BE2C (cell line): ENCODE measurements around the gene JPH3.
"Not testable (repeated sequence)": the region's sequence is repeated elsewhere in the genome, so short reads cannot be mapped to it uniquely, and the experiment has no call there.

Experiments
- DNase-seq: peaks from one replicate; pipeline ENCODE4 v3.0.0-alpha.2; 2020
- H3K27me3 ChIP-seq: fragments of 250-450 bp; sonication (Bioruptor Pico); 2 replicates; pipeline ENCODE4 v1.5.1; 2020; ENCODE audit warnings: mild to moderate bottlenecking
- H3K36me3 ChIP-seq: fragments of 250-450 bp; sonication (Bioruptor Pico); 2 replicates; pipeline ENCODE4 v1.5.1; 2020; ENCODE audit warnings: mild to moderate bottlenecking
- H3K4me1 ChIP-seq: fragments of 250-450 bp; sonication (Bioruptor Pico); 2 replicates; pipeline ENCODE4 v1.5.1; 2020
- H3K4me3 ChIP-seq: 2 replicates; pipeline ENCODE4 v1.5.1; 2011; ENCODE audit warnings: low read depth, low read length
- H3K9me3 ChIP-seq: fragments of 250-450 bp; sonication (Bioruptor Pico); 2 replicates; pipeline ENCODE4 v1.5.1; 2020
- TF ChIP-seq, protein P1 (sequence below): IDR thresholded peaks from 2 replicates; pipeline ENCODE4 v1.5.1; 2012; ENCODE audit warnings: mild to moderate bottlenecking, low read depth, low read length

JPH3 gene

DNA sequence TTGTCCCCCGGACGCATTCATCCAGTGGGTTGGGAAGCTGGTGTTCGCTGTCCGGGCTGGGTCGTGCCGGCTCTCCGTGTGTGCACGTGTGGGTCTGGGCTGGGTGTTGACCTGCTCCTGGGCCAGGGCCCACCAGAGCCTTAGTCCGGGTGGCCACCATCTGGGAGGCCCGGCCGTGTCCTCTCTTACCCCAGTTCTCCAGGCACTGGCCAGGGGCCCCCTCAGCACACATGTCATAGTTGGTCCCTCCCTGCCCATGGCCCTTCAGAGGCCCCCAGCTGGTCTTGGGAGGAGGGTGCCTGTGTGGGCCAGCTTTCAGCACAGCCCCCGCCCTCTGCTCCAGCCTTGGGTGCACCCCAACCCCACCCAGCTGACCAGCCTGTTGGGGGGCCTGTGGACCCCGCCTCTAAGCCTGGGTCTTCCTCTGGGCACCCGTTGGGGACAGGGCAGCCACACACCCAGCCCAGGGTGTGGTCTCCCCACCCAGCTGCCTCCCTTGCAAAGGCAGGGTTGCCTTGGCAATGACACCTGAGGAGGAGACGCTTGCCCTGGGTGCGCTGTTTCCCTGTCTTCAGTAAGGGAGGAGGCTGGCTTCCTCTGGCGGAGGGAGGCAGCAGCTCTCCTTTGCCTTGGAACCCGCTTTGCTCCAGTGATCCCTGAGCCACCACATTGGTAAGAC, 77.4 kb downstream of the JPH3 start:
- TF ChIP-seq, protein P1, sequence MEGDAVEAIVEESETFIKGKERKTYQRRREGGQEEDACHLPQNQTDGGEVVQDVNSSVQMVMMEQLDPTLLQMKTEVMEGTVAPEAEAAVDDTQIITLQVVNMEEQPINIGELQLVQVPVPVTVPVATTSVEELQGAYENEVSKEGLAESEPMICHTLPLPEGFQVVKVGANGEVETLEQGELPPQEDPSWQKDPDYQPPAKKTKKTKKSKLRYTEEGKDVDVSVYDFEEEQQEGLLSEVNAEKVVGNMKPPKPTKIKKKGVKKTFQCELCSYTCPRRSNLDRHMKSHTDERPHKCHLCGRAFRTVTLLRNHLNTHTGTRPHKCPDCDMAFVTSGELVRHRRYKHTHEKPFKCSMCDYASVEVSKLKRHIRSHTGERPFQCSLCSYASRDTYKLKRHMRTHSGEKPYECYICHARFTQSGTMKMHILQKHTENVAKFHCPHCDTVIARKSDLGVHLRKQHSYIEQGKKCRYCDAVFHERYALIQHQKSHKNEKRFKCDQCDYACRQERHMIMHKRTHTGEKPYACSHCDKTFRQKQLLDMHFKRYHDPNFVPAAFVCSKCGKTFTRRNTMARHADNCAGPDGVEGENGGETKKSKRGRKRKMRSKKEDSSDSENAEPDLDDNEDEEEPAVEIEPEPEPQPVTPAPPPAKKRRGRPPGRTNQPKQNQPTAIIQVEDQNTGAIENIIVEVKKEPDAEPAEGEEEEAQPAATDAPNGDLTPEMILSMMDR: no peak
- H3K27me3 ChIP-seq: no peaks in the 10 kb centered on the region
- H3K36me3 ChIP-seq: no peaks in the 10 kb centered on the region
- H3K9me3 ChIP-seq: no peaks in the 10 kb centered on the region
- DNase-seq: no peak
- H3K4me1 ChIP-seq: no peaks in the 10 kb centered on the region
- no peak overlapping the region for H3K4me3 ChIP-seq

DNA sequence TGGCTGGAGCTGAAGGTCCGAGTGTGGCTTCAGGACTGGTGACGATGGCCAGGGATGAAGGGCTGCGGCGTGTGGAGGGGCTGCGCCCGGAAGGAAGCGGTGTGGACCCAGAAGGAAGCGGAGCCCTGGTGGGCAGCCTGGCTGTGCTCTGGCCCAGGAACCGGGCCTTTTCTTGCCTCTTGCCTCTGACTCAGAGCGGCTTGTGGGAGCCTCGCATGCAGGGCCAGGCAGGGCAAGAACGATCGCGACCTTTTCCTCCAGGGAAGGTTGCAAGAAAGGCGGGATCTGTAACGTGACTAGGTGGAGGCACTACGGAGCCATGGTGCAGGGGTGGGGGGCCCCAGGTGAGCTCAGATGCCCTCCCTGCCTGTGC, 78.0 kb downstream of the JPH3 start:
- Histone ChIP-seq H3K4me1 (no peaks in the 10 kb centered on the region), H3K9me3 (no peaks in the 10 kb centered on the region), H3K4me3 (no peak overlapping the region), H3K36me3 (no peaks in the 10 kb centered on the region), H3K27me3 (no peaks in the 10 kb centered on the region)
- TF ChIP-seq, protein P1: no peak
- no peak for DNase-seq

DNA sequence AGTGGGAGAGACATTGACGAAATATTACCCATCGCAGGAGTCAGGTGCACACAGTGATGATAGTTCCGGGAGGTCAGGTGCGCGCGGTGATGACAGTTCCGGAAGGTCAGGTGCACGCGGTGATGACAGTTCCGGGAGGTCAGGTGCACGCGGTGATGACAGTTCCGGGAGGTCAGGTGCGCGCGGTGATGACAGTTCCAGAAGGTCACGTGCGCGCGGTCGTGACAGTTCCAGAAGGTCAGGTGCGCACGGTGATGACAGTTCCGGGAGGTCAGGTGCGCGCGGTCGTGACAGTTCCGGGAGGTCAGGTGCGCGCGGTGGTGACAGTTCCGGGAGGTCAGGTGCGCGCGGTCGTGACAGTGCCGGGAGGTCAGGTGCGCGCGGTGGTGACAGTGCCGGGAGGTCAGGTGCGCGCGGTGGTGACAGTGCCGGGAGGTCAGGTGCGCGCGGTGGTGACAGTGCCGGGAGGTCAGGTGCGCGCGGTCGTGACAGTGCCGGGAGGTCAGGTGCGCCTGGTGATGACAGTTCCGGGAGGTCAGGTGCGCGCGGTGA, 78.8 kb downstream of the JPH3 start:
- H3K36me3 ChIP-seq, H3K4me3 ChIP-seq, H3K27me3 ChIP-seq, DNase-seq, H3K4me1 ChIP-seq, H3K9me3 ChIP-seq: not testable (repeated sequence)

DNA sequence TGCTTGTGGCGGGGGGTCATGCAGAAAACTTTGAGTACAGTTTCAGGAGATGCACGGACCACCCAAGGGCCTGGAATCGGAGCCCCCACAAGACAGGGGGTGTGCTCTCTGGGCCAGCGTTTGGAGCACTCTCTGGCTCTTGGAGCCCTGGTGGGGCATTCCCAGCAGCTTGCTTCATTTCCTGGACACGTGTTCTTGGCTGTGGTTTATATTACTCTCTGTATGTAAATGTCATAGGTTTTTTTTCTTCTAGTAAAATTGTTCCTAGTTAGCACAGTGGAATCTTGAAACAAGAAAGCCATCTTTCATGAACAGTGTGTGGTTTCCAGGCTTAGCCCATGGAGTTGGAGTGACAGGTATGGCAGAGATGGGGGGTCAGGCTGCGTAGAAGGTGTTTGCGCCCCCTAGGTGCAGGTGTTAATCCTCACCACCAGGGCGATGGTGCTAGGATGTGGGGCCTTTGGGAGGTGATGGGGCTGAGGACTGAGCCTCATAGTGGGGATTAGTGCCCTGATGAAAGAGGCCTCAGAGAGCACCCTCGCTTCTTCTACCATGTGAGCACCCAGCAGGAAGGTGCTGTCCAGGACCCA, 79.8 kb downstream of the JPH3 start:
- no peaks in the 10 kb centered on the region for H3K36me3 ChIP-seq
- no peak for DNase-seq

DNA sequence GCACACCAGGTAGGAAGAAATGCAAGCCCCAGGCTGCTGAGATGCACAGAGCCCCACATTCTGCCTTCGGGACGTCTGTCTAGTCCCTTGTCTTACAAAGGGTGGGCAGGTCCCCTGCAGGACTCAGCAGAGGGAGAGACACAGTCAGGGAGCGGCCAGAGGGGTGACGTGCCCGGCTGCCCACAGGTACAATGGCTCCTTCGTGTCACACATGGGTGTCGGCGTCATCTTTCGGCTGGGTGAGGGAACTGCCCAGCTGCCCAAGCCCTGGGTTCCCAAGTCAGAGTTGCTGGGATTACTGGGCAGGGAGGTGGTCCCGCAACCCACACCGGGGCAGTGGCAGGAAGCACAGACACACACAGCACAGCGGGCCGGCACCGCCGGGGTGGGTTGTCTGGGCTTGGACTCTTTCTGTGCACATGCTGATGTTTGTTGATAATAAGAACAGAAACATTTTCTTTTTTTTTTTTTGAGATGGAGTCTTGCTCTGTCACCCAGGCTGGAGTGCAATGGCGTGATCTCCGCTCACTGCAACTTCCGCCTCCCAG, 80.6 kb downstream of the JPH3 start:
- H3K36me3 ChIP-seq: no peaks in the 10 kb centered on the region
- no peaks in the 10 kb centered on the region for H3K9me3 ChIP-seq
- H3K4me3 ChIP-seq: no peak overlapping the region
- TF ChIP-seq, protein P1: no peak
- H3K4me1 ChIP-seq: no peaks in the 10 kb centered on the region
- DNase-seq: no peak
- no peaks in the 10 kb centered on the region for H3K27me3 ChIP-seq

More for the DNA sequence above, 79.8 kb downstream of the JPH3 start:
- TF ChIP-seq, protein P1: peak; percentile 36
- no peak overlapping the region for H3K4me3 ChIP-seq
- no peaks in the 10 kb centered on the region for H3K4me1 ChIP-seq
- no peaks in the 10 kb centered on the region for H3K27me3 ChIP-seq
- no peaks in the 10 kb centered on the region for H3K9me3 ChIP-seq

DNA sequence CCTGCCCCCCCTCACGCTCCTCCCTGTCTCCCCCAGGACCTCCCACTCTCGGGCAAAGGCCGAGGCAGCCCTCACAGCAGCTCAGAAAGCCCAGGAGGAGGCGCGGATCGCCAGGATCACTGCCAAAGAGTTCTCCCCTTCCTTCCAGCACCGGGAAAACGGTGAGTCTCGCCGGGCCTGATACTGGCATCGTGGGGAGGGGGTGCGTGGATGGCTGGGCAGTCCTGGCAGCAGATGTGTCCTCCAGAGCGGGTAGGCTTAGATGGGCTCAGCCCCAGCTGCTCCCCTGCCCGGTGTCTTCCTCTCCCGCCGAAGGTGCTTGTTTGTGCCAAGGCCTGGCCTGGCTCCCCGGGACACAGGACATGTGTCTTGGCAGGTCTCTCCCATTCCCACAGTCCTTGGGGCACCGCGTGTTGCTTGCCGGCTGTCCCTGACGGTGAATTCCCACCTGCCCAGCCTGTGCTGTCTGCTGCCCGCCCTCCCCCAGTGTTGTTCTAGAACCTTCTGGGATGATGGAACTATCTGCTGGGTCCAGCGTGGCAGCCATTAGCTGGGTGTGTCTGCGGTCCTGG, 81.9 kb downstream of the JPH3 start:
- H3K4me1 ChIP-seq: no peaks in the 10 kb centered on the region
- no peaks in the 10 kb centered on the region for H3K27me3 ChIP-seq
- H3K4me3 ChIP-seq: no peak overlapping the region
- H3K36me3 ChIP-seq: no peaks in the 10 kb centered on the region
- no peak for DNase-seq
- TF ChIP-seq, protein P1: no peak
- no peaks in the 10 kb centered on the region for H3K9me3 ChIP-seq
